Endodermal cell (in vitro differentiated cells): ENCODE results near the gene CCDC33. TPM values are rescaled to one million over a fixed set of nuclear protein-coding genes. Genes with fewer than 3 reads are reported as not detected.

Experiments used
- DNase-seq: peaks from one replicate; pipeline ENCODE4 v3.0.0-alpha.2; 2017
- H3K27ac ChIP-seq: 2 replicates; pipeline ENCODE4 v1.5.1; 2013; ENCODE audit warnings: mild to moderate bottlenecking, low read depth, low read length, moderate library complexity
- H3K27me3 ChIP-seq: 2 replicates; pipeline ENCODE4 v1.6.1; 2013; ENCODE audit warnings: mild to moderate bottlenecking, low read length, moderate library complexity; ENCODE audit not compliant: insufficient read depth, control insufficient read depth, poor library complexity, severe bottlenecking
- H3K36me3 ChIP-seq: 2 replicates; pipeline ENCODE4 v1.7.0; 2013; ENCODE audit warnings: mild to moderate bottlenecking, low read length, moderate library complexity; ENCODE audit not compliant: control insufficient read depth, insufficient read depth
- H3K4me1 ChIP-seq: one replicate; pipeline ENCODE4 v1.7.0; 2013; ENCODE audit warnings: low read length; ENCODE audit not compliant: control insufficient read depth, insufficient read depth
- H3K4me3 ChIP-seq: 2 replicates; pipeline ENCODE4 v1.5.1; 2013; ENCODE audit warnings: mild to moderate bottlenecking, low read length, moderate library complexity
- H3K9ac ChIP-seq: 2 replicates; pipeline ENCODE4 v1.6.1; 2013; ENCODE audit warnings: mild to moderate bottlenecking, low read length, moderate library complexity; ENCODE audit not compliant: poor library complexity, severe bottlenecking; ENCODE audit errors: extremely low read depth
- H3K9me3 ChIP-seq: 2 replicates; pipeline ENCODE4 v1.6.1; 2013; ENCODE audit warnings: mild to moderate bottlenecking, low read length, moderate library complexity; ENCODE audit not compliant: control insufficient read depth
- H3K27ac Mint-ChIP-seq: 2 replicates; pipeline ENCODE4 v1.8.0; 2020; ENCODE audit warnings: mixed read lengths
- H3K27me3 Mint-ChIP-seq: 2 replicates; pipeline ENCODE4 v1.8.0; 2021; ENCODE audit warnings: mild to moderate bottlenecking, mixed read lengths; ENCODE audit not compliant: insufficient read depth
- H3K36me3 Mint-ChIP-seq: 2 replicates; pipeline ENCODE4 v1.8.0; 2020; ENCODE audit warnings: low read depth, mixed read lengths
- H3K4me1 Mint-ChIP-seq: 2 replicates; pipeline ENCODE4 v1.8.0; 2020; ENCODE audit warnings: mixed read lengths
- H3K4me3 Mint-ChIP-seq: 2 replicates; pipeline ENCODE4 v1.8.0; 2020; ENCODE audit warnings: mild to moderate bottlenecking, moderate library complexity, mixed read lengths
- H3K9me3 Mint-ChIP-seq: 2 replicates; pipeline ENCODE4 v1.8.0; 2020; ENCODE audit warnings: mild to moderate bottlenecking, mixed read lengths
- WGBS, 2 experiments: methylation state at CpG; one replicate each; pipeline versions ENCODE4 v1.1.5 to v1.1.7; 2013; ENCODE audit warnings: missing lambda C conversion rate in 2 of 2, mixed read lengths in 1 of 2; ENCODE audit not compliant: insufficient coverage in 1 of 2, insufficient read length in 1 of 2; 5-methylcytosine and 5-hydroxymethylcytosine counted together
- total RNA-seq, 2 donors: library from RNA; stranded (reverse); fragmentation: NEBNext Ultra II Directional in 1 of 2; extraction: Animal tissue kit (Norgen Biotek cat#: 25700) in 1 of 2; gene quantifications; 2 replicates in 1 of 2; 3 replicates in 1 of 2; pipeline ENCODE4 v1.2.1, GENCODE V29; 2021
- TF ChIP-seq, protein P1 (sequence below): fragments of 200-600 bp; sonication (generic); conservative IDR thresholded peaks from 2 replicates; pipeline ENCODE4 v1.5.0; 2021; ENCODE audit warnings: antibody characterized with exemption, mild to moderate bottlenecking

CCDC33 gene
- total RNA-seq, 2 donors from 2014 or later: 2.8 to 3.5 TPM

DNA sequence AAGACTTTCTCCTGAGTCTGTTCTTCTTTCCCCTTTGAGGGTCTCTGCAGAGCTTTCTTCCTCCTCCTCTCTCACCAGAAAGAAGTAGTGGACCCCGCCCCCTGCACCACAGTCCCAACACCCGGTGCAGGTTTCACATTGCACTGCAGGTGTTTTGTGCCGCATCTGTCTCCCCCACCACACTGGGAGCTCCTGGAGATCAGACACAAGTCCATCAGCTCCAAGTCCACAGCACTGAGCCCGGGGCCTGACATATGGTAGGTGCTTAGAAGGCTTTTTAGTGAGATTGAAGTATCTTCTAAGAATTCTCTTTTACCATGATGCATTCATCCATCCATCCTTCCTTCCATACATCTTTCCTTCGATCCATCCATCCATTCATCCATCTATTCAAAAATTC, 43.4 kb upstream of the CCDC33 start:
- Mint-ChIP-seq H3K4me3 (no peak overlapping the region), H3K4me1 (no peaks in the 10 kb centered on the region), H3K27me3 (no peaks in the 10 kb centered on the region), H3K27ac (no peak overlapping the region), H3K9me3 (no peaks in the 10 kb centered on the region), H3K36me3 (peaks cover 3% of the 10 kb centered on the region)
- TF ChIP-seq, protein P1, sequence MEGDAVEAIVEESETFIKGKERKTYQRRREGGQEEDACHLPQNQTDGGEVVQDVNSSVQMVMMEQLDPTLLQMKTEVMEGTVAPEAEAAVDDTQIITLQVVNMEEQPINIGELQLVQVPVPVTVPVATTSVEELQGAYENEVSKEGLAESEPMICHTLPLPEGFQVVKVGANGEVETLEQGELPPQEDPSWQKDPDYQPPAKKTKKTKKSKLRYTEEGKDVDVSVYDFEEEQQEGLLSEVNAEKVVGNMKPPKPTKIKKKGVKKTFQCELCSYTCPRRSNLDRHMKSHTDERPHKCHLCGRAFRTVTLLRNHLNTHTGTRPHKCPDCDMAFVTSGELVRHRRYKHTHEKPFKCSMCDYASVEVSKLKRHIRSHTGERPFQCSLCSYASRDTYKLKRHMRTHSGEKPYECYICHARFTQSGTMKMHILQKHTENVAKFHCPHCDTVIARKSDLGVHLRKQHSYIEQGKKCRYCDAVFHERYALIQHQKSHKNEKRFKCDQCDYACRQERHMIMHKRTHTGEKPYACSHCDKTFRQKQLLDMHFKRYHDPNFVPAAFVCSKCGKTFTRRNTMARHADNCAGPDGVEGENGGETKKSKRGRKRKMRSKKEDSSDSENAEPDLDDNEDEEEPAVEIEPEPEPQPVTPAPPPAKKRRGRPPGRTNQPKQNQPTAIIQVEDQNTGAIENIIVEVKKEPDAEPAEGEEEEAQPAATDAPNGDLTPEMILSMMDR: no peak
- Histone ChIP-seq H3K4me1 (no peaks in the 10 kb centered on the region), H3K4me3 (no peak overlapping the region), H3K9me3 (no peaks in the 10 kb centered on the region), H3K9ac (no peak overlapping the region), H3K27ac (no peak overlapping the region), H3K27me3 (no peaks in the 10 kb centered on the region), H3K36me3 (no peaks in the 10 kb centered on the region)
- DNase-seq: no peak
- WGBS, 2 experiments: 92% methylated on average over 4 of the region's 5 CpGs; no CpG with 5 or more reads in 1 of the 2 experiments

DNA sequence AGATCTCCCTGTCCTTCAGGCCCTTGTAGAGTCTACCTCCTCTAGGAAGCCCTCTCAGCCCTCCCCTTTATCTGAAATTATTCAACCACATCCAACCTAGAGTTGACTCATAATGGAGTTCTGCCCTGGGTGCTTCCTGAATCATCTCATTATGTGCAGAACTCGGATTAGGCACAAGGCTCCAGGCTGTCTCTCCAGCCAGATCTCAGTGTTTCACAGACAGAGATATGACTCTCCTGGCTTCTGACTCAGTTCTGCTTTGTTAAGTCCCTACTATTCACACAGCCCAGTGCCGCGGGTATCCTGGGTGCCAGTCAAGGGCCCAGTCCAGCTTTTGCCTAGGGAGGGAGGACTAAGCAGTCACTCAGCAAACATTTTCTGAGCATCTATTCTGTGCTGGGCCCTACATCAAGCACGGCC, 42.8 kb upstream of the CCDC33 start:
- no peaks in the 10 kb centered on the region for H3K27me3 ChIP-seq
- no peaks in the 10 kb centered on the region for H3K36me3 ChIP-seq
- TF ChIP-seq, protein P1: no peak
- 87 to 97% methylated on average over 4 of the region's 4 CpGs for WGBS, 2 experiments
- H3K9ac ChIP-seq: no peak overlapping the region
- no peak overlapping the region for H3K27ac Mint-ChIP-seq
- H3K27me3 Mint-ChIP-seq: no peaks in the 10 kb centered on the region
- no peaks in the 10 kb centered on the region for H3K4me1 ChIP-seq
- DNase-seq: no peak
- no peaks in the 10 kb centered on the region for H3K9me3 ChIP-seq
- H3K4me3 ChIP-seq: no peak overlapping the region
- no peaks in the 10 kb centered on the region for H3K9me3 Mint-ChIP-seq
- H3K36me3 Mint-ChIP-seq: peaks cover 3% of the 10 kb centered on the region
- no peaks in the 10 kb centered on the region for H3K4me1 Mint-ChIP-seq
- H3K27ac ChIP-seq: no peak overlapping the region
- H3K4me3 Mint-ChIP-seq: no peak overlapping the region

DNA sequence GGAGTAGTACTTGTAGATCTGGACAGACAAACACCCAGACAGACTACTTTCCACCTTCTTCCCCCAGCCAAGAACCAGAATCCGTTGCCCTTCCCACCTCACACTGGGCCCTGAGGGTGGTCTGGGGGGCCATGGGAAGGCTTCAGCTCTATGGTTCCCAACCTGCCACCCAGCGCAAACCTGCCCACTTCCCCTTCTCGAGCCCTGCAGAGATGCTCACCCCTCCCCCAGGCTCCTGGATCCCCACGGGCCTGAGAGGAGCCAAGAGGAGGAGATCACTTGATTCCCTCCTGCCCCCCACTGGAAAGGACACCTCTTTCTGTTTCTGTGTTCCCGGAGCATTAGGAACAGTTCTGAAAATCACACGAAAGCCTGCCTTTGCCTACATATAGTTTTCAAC, 42.2 kb upstream of the CCDC33 start:
- H3K9me3 Mint-ChIP-seq: no peaks in the 10 kb centered on the region
- H3K27me3 Mint-ChIP-seq: no peaks in the 10 kb centered on the region
- Histone ChIP-seq H3K27ac (no peak overlapping the region), H3K36me3 (no peaks in the 10 kb centered on the region), H3K4me3 (no peak overlapping the region), H3K27me3 (no peaks in the 10 kb centered on the region), H3K9me3 (no peaks in the 10 kb centered on the region), H3K4me1 (no peaks in the 10 kb centered on the region), H3K9ac (no peak overlapping the region)
- WGBS, 2 experiments: 83 to 84% methylated on average over 4 to 6 of the region's 6 CpGs
- DNase-seq: no peak
- H3K36me3 Mint-ChIP-seq: peaks cover 3% of the 10 kb centered on the region
- TF ChIP-seq, protein P1: no peak
- H3K4me3 Mint-ChIP-seq: no peak overlapping the region
- H3K27ac Mint-ChIP-seq: no peak overlapping the region
- no peaks in the 10 kb centered on the region for H3K4me1 Mint-ChIP-seq
